Thymus (tissue), 14 donors: Measurements from ENCODE around the gene MKX. TPM values are rescaled to one million over a fixed set of nuclear protein-coding genes. Genes with fewer than 3 reads are reported as not detected.

Experiments used
- DNase-seq, 9 donors: peaks; one replicate each; pipeline ENCODE4 v3.0.0-alpha.2; 2013; ENCODE audit warnings: low spot score in 9 of 9, low read depth in 6 of 9, missing footprints in 1 of 9
- H3K27ac ChIP-seq, 2 donors: one replicate each; pipeline ENCODE4 v1.5.1; 2013; ENCODE audit warnings: control low read depth in 1 of 2, low read depth in 1 of 2, low read length in 1 of 2, mild to moderate bottlenecking in 1 of 2, moderate library complexity in 1 of 2
- H3K27me3 ChIP-seq, 2 donors: one replicate each; pipeline ENCODE4 v1.5.1; 2013; ENCODE audit warnings: low read length in 1 of 2; ENCODE audit not compliant: control insufficient read depth in 2 of 2, insufficient read depth in 1 of 2
- H3K36me3 ChIP-seq, 2 donors: one replicate each; pipeline ENCODE4 v1.5.1; 2013; ENCODE audit warnings: low read length in 1 of 2, mild to moderate bottlenecking in 1 of 2, moderate library complexity in 1 of 2; ENCODE audit not compliant: control insufficient read depth in 2 of 2, insufficient read depth in 2 of 2
- H3K4me1 ChIP-seq, 2 donors: one replicate each; pipeline ENCODE4 v1.5.1; 2013; ENCODE audit warnings: low read length in 2 of 2; ENCODE audit not compliant: control insufficient read depth in 2 of 2, insufficient read depth in 2 of 2
- H3K4me3 ChIP-seq, 2 donors: one replicate each; pipeline ENCODE4 v1.5.1; 2013; ENCODE audit warnings: low read length in 2 of 2, control low read depth in 1 of 2, mild to moderate bottlenecking in 1 of 2
- H3K9me3 ChIP-seq, 2 donors: one replicate each; pipeline ENCODE4 v1.5.1; 2013; ENCODE audit warnings: low read length in 1 of 2, mild to moderate bottlenecking in 1 of 2; ENCODE audit not compliant: control insufficient read depth in 2 of 2, insufficient read depth in 1 of 2
- WGBS: extraction: QIAGEN DNeasy Blood & Tissue Kit; methylation state at CpG from one replicate; pipeline ENCODE4 v1.1.7; 2013; 5-methylcytosine and 5-hydroxymethylcytosine counted together
- long read RNA-seq, 10 donors: transcript quantifications; one replicate each; lab custom pipeline, GENCODE V29; 2026
- polyA plus RNA-seq: library from polyadenylated mRNA; stranded (reverse); fragments of 200-250 nt; gene quantifications from one replicate; pipeline ENCODE4 v1.2.3, GENCODE V29; 2013
- total RNA-seq: library from RNA; stranded (reverse); fragments of 120-200 nt; gene quantifications from one replicate; pipeline ENCODE4 v1.2.4, GENCODE V29; 2013
- donor health status: healthy.

MKX gene, protein sequence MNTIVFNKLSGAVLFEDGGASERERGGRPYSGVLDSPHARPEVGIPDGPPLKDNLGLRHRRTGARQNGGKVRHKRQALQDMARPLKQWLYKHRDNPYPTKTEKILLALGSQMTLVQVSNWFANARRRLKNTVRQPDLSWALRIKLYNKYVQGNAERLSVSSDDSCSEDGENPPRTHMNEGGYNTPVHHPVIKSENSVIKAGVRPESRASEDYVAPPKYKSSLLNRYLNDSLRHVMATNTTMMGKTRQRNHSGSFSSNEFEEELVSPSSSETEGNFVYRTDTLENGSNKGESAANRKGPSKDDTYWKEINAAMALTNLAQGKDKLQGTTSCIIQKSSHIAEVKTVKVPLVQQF
- total RNA-seq (0.05 TPM), polyA plus RNA-seq (0.34 TPM)
- long read RNA-seq, donor 1: 0 reads
- long read RNA-seq, donor 2: 0 reads
- long read RNA-seq, donor 3: 0 reads
- long read RNA-seq, donor 4: 0 reads
- long read RNA-seq, donor 5: 0 reads
- long read RNA-seq, donor 6: 0 reads
- long read RNA-seq, donor 7: 0 reads
- long read RNA-seq, donor 8: 0 reads
- long read RNA-seq, donor 9: 0 reads
- long read RNA-seq, donor 10: 0 reads

- DNase-seq: peak in 1 of 9 donors; percentile 34
- Histone ChIP-seq H3K9me3 (peaks cover 2 to 11% of the 10 kb centered on the region in 2 donors), H3K4me3 (peak within 1 kb of the TSS in 1 of 2 donors; percentile 11), H3K27me3 (peaks cover 66 to 97% of the 10 kb centered on the region in 2 donors), H3K27ac (no peak within 1 kb of the TSS), H3K36me3 (no peaks in the 10 kb centered on the region), H3K4me1 (peaks cover 7 to 33% of the 10 kb centered on the region in 2 donors)
- WGBS: 2% methylated on average over 69 of the region's 69 CpGs
Observed at GRCh38 chr10:27745732-27746396, at the start of gene MKX. Gene MKX, minus strand, starts transcription at chr10:27745819. Its CDS starts 2,404 bp downstream, at chr10:27743415.

GRCh38 chr10:27794157-27794556, 48.5 kb upstream of the MKX start:
- Histone ChIP-seq H3K27ac (no peak overlapping the region), H3K4me3 (no peak overlapping the region), H3K27me3 (no peaks in the 10 kb centered on the region), H3K4me1 (no peaks in the 10 kb centered on the region), H3K9me3 (no peaks in the 10 kb centered on the region), H3K36me3 (no peaks in the 10 kb centered on the region)
- 87% methylated on average over 1 of the region's 1 CpG for WGBS
- no peak for DNase-seq

- Histone ChIP-seq H3K27me3 (no peaks in the 10 kb centered on the region), H3K4me3 (no peak overlapping the region), H3K9me3 (no peaks in the 10 kb centered on the region), H3K27ac (no peak overlapping the region), H3K36me3 (no peaks in the 10 kb centered on the region), H3K4me1 (no peaks in the 10 kb centered on the region)
- no peak for DNase-seq
- 90% methylated on average over 2 of the region's 2 CpGs for WGBS
Observed at GRCh38 chr10:27792216-27792615, 46.6 kb upstream of the MKX start.

- Histone ChIP-seq H3K4me3 (no peak overlapping the region), H3K4me1 (no peaks in the 10 kb centered on the region), H3K27me3 (no peaks in the 10 kb centered on the region), H3K36me3 (no peaks in the 10 kb centered on the region), H3K27ac (no peak overlapping the region), H3K9me3 (no peaks in the 10 kb centered on the region)
- WGBS: 97% methylated on average over 2 of the region's 2 CpGs
- DNase-seq: no peak
Observed at GRCh38 chr10:27784272-27784671, 38.7 kb upstream of the MKX start.

DNA sequence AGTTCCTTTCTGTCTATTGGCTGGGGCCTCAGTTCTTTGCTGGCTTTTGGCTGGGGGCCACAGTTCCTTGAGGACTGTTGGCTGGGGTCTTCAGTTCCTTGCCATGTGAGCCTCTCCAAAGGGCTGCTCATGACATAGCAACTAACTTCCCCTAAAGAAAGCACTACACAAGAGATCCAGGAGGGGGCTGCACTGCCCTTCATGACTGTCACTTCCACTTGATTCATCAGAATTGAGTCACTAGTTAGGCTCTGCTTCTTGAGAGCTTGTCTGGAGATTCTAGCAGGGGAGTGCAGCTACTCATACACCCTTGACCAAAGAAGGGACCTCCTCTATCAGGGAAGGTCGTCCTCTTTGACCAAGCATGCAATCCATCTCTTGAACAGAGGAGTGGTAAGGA, 38.0 kb upstream of the MKX start:
- Histone ChIP-seq H3K4me1 (no peaks in the 10 kb centered on the region), H3K27ac (no peak overlapping the region), H3K36me3 (no peaks in the 10 kb centered on the region), H3K4me3 (no peak overlapping the region), H3K27me3 (no peaks in the 10 kb centered on the region), H3K9me3 (no peaks in the 10 kb centered on the region)
- peak in 6 of 9 donors; percentile 3 to 35 (median 12) for DNase-seq
- WGBS: 52% methylated on average over 1 of the region's 1 CpG

DNA sequence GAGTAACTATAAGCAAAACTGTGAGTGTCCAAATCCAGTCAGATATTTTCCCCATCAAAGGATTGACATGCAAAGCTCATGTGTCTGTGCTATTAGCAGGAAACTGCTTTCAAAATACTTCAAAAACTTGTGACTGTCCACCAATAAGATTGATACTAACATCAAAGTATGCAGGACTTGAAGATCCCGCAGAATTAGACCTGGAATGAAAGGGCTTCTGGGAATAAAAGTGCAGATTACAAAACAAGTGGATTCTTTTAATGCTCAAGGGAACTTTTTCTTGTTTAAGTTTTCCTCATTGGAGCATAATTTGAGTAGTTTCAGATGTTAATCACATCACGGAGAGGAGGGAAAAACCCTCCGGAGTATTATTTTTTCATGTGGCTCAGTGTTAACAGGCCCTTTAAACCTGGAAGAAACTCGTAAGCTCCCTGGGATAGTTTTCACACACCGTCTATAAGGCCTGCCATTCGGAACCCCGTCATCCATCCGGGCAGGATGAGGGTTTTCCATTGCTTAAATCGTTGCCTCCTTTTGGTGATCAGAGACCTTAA, 33.9 kb upstream of the MKX start:
- Histone ChIP-seq H3K4me1 (no peaks in the 10 kb centered on the region), H3K27me3 (no peaks in the 10 kb centered on the region), H3K36me3 (no peaks in the 10 kb centered on the region), H3K9me3 (no peaks in the 10 kb centered on the region), H3K27ac (no peak overlapping the region), H3K4me3 (no peak overlapping the region)
- no peak for DNase-seq
- WGBS: 89% methylated on average over 9 of the region's 9 CpGs

- no peak for DNase-seq
- no peaks in the 10 kb centered on the region for H3K36me3 ChIP-seq
- no peaks in the 10 kb centered on the region for H3K9me3 ChIP-seq
- H3K27ac ChIP-seq: no peak overlapping the region
- H3K4me3 ChIP-seq: no peak overlapping the region
- no peaks in the 10 kb centered on the region for H3K4me1 ChIP-seq
- H3K27me3 ChIP-seq: no peaks in the 10 kb centered on the region
- WGBS: 79% methylated on average over 2 of the region's 2 CpGs
Observed at GRCh38 chr10:27774831-27775230, 29.2 kb upstream of the MKX start.

DNA sequence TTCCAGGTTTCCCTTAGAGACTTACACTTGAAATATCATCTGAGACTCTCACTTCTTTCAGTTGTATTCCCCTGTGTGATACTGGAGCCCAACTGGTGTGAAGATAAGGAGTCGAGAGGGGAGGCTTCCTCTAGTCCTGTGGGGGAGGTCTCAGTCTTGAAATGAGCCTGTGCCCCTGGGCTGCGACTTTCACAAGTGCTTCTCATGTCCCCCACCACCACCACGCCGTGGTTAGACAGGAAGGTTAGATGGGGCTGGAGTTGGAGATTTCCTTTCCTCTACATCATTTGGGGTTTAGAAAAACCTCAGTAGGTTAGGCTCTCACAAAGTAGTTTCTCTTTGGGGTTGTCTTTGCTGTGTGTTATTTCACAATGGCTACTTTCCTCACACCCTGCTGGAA, 25.6 kb upstream of the MKX start:
- no peak overlapping the region for H3K4me3 ChIP-seq
- no peaks in the 10 kb centered on the region for H3K36me3 ChIP-seq
- no peaks in the 10 kb centered on the region for H3K27me3 ChIP-seq
- 4% methylated on average over 4 of the region's 4 CpGs for WGBS
- H3K4me1 ChIP-seq: no peaks in the 10 kb centered on the region
- H3K27ac ChIP-seq: no peak overlapping the region
- DNase-seq: peak in 1 of 9 donors; percentile 14
- no peaks in the 10 kb centered on the region for H3K9me3 ChIP-seq

DNA sequence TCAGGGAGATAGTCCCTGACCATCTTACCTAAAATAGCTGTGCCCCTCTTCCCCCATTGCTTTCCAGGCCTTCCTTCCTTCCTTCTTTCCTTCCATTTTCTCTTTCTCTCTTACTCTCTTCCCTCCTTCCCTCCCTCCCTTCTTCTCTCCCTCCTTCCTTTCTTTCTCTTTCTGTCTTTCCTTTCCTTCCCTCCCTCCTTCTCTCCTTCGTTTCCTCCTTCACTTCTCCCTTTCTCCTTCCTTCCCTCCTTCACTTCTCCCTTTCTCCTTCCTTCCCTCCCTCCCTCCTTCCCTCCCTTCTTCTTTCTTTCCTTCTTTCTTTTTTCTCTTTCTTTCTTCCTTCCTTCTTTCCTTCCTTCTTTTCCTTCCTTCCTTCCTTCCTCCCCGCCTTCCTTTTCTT, 24.6 kb upstream of the MKX start:
- no peaks in the 10 kb centered on the region for H3K4me1 ChIP-seq
- no peak for DNase-seq
- no peaks in the 10 kb centered on the region for H3K36me3 ChIP-seq
- no peak overlapping the region for H3K27ac ChIP-seq
- WGBS: 97% methylated on average over 2 of the region's 2 CpGs
- H3K9me3 ChIP-seq: no peaks in the 10 kb centered on the region
- H3K27me3 ChIP-seq: no peaks in the 10 kb centered on the region
- H3K4me3 ChIP-seq: no peak overlapping the region
